Esophagus squamous epithelium (tissue), 4 donors: ENCODE measurements around the gene SLC30A3.

Experiments
- POLR2A ChIP-seq, 4 donors: fragments of 450-650 bp; IDR thresholded peaks; one replicate each; pipeline ENCODE4 v1.6.1; 2017; ENCODE audit warnings: antibody characterized with exemption in 4 of 4, mild to moderate bottlenecking in 4 of 4, moderate library complexity in 3 of 4
- TF ChIP-seq, protein P1 (sequence below), 6 experiments: fragments of 450-650 bp in 4 of 6; fragments of 200-600 bp in 2 of 6; sonication (generic) in 2 of 6; IDR thresholded peaks; one replicate each; pipeline ENCODE4 v1.5.1; 2016 to 2019; ENCODE audit warnings: antibody characterized with exemption in 6 of 6, mild to moderate bottlenecking in 4 of 6, moderate library complexity in 4 of 6

DNA sequence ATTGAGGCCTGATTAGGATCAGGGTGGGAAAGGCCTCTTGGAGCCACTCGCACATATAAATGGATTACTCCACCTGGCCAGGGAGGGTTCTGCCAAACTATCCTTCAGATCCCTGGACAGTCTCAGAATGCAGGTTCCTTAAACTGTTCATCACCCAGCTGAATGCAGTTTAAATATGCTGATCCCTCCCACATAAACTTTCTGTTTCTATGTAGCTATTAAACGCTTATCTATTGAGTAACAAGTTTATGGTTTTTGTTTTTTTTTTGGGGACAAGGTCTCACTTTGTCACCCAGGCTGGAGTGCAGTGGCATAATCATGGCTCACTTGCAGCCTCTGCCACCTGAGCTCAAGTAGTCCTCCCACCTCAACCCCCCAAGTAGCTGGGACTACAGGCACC, 43.8 kb downstream of the SLC30A3 start:
- TF ChIP-seq, protein P1, sequence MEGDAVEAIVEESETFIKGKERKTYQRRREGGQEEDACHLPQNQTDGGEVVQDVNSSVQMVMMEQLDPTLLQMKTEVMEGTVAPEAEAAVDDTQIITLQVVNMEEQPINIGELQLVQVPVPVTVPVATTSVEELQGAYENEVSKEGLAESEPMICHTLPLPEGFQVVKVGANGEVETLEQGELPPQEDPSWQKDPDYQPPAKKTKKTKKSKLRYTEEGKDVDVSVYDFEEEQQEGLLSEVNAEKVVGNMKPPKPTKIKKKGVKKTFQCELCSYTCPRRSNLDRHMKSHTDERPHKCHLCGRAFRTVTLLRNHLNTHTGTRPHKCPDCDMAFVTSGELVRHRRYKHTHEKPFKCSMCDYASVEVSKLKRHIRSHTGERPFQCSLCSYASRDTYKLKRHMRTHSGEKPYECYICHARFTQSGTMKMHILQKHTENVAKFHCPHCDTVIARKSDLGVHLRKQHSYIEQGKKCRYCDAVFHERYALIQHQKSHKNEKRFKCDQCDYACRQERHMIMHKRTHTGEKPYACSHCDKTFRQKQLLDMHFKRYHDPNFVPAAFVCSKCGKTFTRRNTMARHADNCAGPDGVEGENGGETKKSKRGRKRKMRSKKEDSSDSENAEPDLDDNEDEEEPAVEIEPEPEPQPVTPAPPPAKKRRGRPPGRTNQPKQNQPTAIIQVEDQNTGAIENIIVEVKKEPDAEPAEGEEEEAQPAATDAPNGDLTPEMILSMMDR (IDR thresholded peaks at IDR 0.05): no peak
- TF ChIP-seq POLR2A (IDR thresholded peaks at IDR 0.05): no peak
